GM12874 (cell line): ENCODE results near the gene NTN4.

Experiments used
- CTCF ChIP-seq: IDR thresholded peaks from 2 replicates; pipeline ENCODE4 v1.5.1; 2011; ENCODE audit warnings: low read depth, mild to moderate bottlenecking, control low read depth, low read length, moderate library complexity; ENCODE audit not compliant: insufficient read depth

NTN4 gene

DNA sequence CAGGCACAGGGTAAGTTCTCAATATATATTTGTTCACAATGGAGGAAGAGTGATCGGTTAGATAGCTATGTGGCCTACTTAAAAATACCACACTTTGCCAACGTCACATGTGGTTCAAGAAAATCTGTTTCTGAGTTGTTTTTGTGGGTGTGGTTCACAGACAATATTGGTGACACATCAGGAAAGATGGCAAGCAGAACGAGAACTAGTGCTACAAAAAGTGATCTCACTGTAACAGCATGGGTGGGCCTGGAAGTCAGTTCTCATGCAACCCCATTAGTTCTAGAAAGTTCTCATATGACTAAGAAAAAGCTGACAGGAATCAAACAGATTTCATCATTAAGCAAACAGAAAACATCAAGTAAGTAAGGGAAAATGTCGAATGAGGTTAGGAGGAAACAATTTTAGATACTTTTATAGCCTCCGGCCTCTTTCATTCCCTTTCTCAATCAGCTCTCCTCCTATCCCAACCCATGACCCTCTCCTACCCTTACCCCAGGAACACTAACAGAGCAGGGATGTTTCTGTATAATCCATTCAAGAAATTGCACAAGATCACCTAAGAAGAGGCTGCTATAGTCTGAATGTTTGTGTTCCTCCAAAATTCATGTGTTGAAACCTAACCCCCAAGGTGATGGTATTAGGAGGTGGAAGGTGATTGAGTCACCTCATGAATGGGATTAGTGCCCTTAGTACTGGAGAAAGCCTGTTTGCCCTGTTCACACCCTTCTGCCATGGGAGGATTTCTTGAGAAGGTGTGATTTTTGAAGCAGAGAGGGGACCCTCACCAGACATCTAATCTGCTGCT, 15.5 kb upstream of the NTN4 start:
- no peak for TF ChIP-seq CTCF

DNA sequence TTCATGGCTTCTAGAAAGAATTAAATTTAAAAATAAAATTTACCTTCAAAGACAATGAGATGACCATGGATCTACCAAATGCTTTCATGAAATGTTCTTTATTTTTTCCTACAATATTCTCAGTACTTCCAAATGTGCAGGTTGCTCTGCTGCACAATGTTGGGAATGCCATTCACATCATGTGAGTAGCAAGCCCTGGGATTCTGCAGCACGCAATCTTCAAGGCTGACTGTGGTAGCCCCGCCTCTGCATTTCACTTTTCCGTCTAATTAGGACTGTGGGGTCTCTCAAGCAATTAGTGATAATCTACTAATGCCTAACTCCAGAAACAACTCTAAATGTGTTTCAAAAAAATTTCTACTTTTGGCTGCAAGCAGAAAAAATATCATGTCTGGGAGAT, 13.7 kb upstream of the NTN4 start:
- TF ChIP-seq CTCF: no peak

GRCh38 chr12:95803817-95804216, 13.3 kb upstream of the NTN4 start:
- no peak for TF ChIP-seq CTCF

- no peak for TF ChIP-seq CTCF
Measured at GRCh38 chr12:95802482-95803270, 12.1 kb upstream of the NTN4 start.

- no peak for TF ChIP-seq CTCF
Measured at GRCh38 chr12:95796982-95797289, 6.4 kb upstream of the NTN4 start.

GRCh38 chr12:95796225-95796981, 5.8 kb upstream of the NTN4 start:
- TF ChIP-seq CTCF: no peak
